Measurements from ENCODE around the gene ANKRD34A. TPM values are rescaled to one million over a fixed set of nuclear protein-coding genes. Genes with fewer than 3 reads are reported as not detected.
A peak's percentile ranks its signal among the peaks of the same experiment; 100 is the strongest.

The ANKRD34A gene
- total and polyA plus RNA-seq, 4 experiments from 2014 or later = 0.60 to 2.1 (median 1.8) TPM; not detected in 1

DNA sequence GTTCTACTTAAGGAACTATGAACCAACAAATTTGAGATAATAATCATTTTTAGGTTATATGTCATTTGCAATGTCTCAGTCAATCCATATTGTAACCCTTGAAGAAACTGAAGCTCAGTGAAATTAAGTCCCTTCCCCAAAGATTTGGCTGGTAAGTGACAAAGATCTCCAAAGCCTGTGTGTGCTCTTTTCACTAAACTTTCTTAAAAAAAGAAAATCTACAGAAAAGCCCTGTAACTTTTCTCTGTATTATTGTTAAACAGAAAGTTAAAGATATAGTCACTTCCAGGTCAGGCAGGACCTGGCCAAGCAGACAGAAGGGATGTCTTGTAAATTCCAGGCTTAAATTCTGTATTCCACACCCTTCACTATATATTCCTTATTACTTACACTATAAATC is 8.0 kb downstream of the ANKRD34A start:
- Histone ChIP-seq H3K9me3 (ENCODE audit: control insufficient read depth in 1 of 2, low read length in 2 of 2) (no peaks in the 10 kb centered on the region), H3K27ac (ENCODE audit: low read depth, low read length) (peak overlapping the region; percentile 81), H3K4me1 (ENCODE audit: insufficient read depth, low read length) (peaks cover 72% of the 10 kb centered on the region), H3K27me3 (ENCODE audit: insufficient read depth, low read length) (no peaks in the 10 kb centered on the region), H3K4me3 (ENCODE audit: low read length in 2 of 2) (peak overlapping the region; percentile 31 to 63), H3K36me3 (ENCODE audit: insufficient read depth, low read length) (no peaks in the 10 kb centered on the region)
- Mint-ChIP-seq H3K4me1 (peaks cover 59 to 87% (median 72%) of the 10 kb centered on the region in 4 donors), H3K4me3 (peak overlapping the region; percentile 89 to 99 (median 96)), H3K36me3 (peaks cover 10 to 19% of the 10 kb centered on the region in 2 donors), H3K27me3 (no peaks in the 10 kb centered on the region), H3K27ac (peak overlapping the region; percentile 89 to 99 (median 97)), H3K9me3 (no peaks in the 10 kb centered on the region)
- intact Hi-C loops (cut with micrococcal nuclease) = loop anchor here (5.0 kb wide), 1 partner anchor 39 kb away; the partner anchor contains the start of gene PEX11B
- DNase-seq = no peak
- ChIA-PET POLR2A (ENCODE audit: partially characterized antibody) (interaction anchor here (1.1 to 17.4 kb wide), 7 partner anchors 13 to 98 kb away, joined by 3 to 444 read pairs (median 49); partner anchors contain the start of genes PEX11B, PIAS3, RBM8A and TXNIP), CTCF (ENCODE audit: partially characterized antibody) (interaction anchor here (2.0 to 3.5 kb wide), 2 partner anchors 23 to 24 kb away, joined by 14 to 30 read pairs; no protein-coding TSS in a partner anchor)

DNA sequence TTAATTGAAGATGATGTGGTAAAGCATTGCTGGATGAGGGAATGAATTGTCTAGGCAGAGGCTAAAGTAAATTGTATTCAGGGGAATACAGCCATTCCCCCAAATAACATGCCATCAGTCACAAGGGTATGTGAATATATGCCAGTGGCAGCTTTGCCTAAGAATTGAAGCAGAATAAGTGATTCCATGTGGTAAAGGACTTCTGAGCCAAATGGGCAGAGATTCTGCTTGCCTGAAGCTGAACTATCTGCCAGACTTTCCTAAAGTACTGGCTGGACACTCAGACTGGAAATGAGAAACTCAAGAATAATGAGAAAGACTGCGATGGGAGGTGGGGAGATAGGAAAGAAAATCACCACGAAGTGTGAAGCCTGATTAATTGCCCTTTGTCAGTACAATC is 8.9 kb downstream of the ANKRD34A start:
- H3K9me3 Mint-ChIP-seq = no peaks in the 10 kb centered on the region
- Histone ChIP-seq H3K9me3 (ENCODE audit: control insufficient read depth in 1 of 2, low read length in 2 of 2) (no peaks in the 10 kb centered on the region), H3K36me3 (ENCODE audit: insufficient read depth, low read length) (no peaks in the 10 kb centered on the region), H3K27ac (ENCODE audit: low read depth, low read length) (peak overlapping the region; percentile 81), H3K4me1 (ENCODE audit: insufficient read depth, low read length) (peaks cover 77% of the 10 kb centered on the region), H3K27me3 (ENCODE audit: insufficient read depth, low read length) (no peaks in the 10 kb centered on the region), H3K4me3 (ENCODE audit: low read length in 2 of 2) (no peak overlapping the region)
- H3K27me3 Mint-ChIP-seq = no peaks in the 10 kb centered on the region
- ChIA-PET POLR2A (ENCODE audit: partially characterized antibody) (interaction anchor here (2.4 to 17.4 kb wide), 5 partner anchors 8 to 38 kb away, joined by 19 to 444 read pairs (median 203); partner anchors contain the start of genes ANKRD34A, PEX11B, POLR3GL and RBM8A), CTCF (ENCODE audit: partially characterized antibody) (interaction anchor here (1.3 to 2.6 kb wide), 2 partner anchors 9 to 28 kb away, joined by 6 to 8 read pairs; partner anchors contain the start of genes ANKRD34A, POLR3GL and RBM8A)
- H3K4me1 Mint-ChIP-seq = peaks cover 63 to 89% (median 77%) of the 10 kb centered on the region in 4 donors
- H3K27ac Mint-ChIP-seq = peak overlapping the region; percentile 5 to 89 (median 72)
- intact Hi-C loops (cut with micrococcal nuclease) = loop anchor here (5.0 kb wide), 1 partner anchor 38 kb away; the partner anchor contains the start of gene PEX11B
- peaks cover 11 to 21% of the 10 kb centered on the region in 2 donors for H3K36me3 Mint-ChIP-seq
- H3K4me3 Mint-ChIP-seq = peak overlapping the region; percentile 5 to 99 (median 94)
- DNase-seq = no peak

DNA sequence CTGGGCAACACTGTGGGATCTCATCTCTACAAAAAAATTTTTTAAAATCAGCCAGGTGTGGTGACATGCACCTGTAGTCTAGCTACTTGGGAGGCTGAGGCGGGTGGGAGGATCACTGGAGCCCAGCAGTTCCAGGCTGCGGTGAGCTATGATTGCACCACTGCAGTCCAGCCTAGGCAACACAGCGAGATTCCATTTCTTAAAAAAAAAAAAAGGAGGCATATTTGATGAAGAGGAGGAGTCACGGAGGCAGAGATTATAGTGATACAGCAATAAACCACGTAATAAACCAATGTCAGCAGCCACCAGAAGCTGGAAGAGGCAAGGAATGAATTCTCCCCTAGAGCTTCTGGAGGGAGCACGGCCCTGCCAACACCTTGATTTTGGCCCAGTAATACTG is 10.5 kb downstream of the ANKRD34A start:
- H3K36me3 ChIP-seq (ENCODE audit: insufficient read depth, low read length) = no peaks in the 10 kb centered on the region
- H3K27ac ChIP-seq (ENCODE audit: low read depth, low read length) = no peak overlapping the region
- peaks cover 61 to 88% (median 76%) of the 10 kb centered on the region in 4 donors for H3K4me1 Mint-ChIP-seq
- H3K27ac Mint-ChIP-seq = peak overlapping the region in 6 of 7 donors; percentile 14 to 89 (median 34)
- H3K36me3 Mint-ChIP-seq = peaks cover 19 to 29% of the 10 kb centered on the region in 2 donors
- CTCF ChIA-PET (ENCODE audit: partially characterized antibody) = interaction anchor here (2.5 to 2.6 kb wide), 2 partner anchors 26 to 108 kb away, joined by 6 to 7 read pairs; partner anchors contain the start of genes NUDT17 and RBM8A
- DNase-seq = no peak
- H3K9me3 ChIP-seq (ENCODE audit: control insufficient read depth in 1 of 2, low read length in 2 of 2) = no peaks in the 10 kb centered on the region
- peaks cover 76% of the 10 kb centered on the region for H3K4me1 ChIP-seq (ENCODE audit: insufficient read depth, low read length)
- no peaks in the 10 kb centered on the region for H3K27me3 ChIP-seq (ENCODE audit: insufficient read depth, low read length)
- no peaks in the 10 kb centered on the region for H3K27me3 Mint-ChIP-seq
- no peak overlapping the region for H3K4me3 ChIP-seq (ENCODE audit: low read length in 2 of 2)
- POLR2A ChIA-PET (ENCODE audit: partially characterized antibody) = interaction anchor here (2.4 to 17.4 kb wide), 3 partner anchors 10 to 40 kb away, joined by 19 to 444 read pairs (median 370); partner anchors contain the start of genes ANKRD34A, POLR3GL, RBM8A and TXNIP
- intact Hi-C loops (cut with micrococcal nuclease) = no loop called here
- H3K4me3 Mint-ChIP-seq = peak overlapping the region in 4 of 8 donors; percentile 7 to 99 (median 56)
- no peaks in the 10 kb centered on the region for H3K9me3 Mint-ChIP-seq

DNA sequence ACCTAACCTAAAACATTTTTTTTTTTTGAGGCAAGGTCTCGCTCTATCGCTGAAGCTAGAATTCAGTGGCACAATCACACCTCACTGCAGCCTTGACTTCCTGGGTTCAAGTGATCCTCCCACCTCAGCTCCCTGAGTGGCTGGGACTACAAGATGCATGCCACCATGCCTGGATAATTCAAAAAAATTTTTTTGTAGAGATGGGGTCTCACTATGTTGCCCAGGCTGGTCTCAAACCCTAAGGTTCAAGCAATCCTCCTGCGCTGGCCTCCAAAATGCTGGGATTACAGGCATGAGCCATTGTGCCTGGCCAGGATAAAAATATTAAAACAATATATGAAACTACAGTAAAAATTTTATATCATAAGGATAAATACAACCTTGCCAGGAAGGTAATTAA is 11.5 kb downstream of the ANKRD34A start:
- CTCF ChIA-PET (ENCODE audit: partially characterized antibody) = interaction anchor here (1.9 to 2.6 kb wide), 3 partner anchors 25 to 107 kb away, joined by 4 to 7 read pairs (median 6); partner anchors contain the start of genes NUDT17 and RBM8A
- no peak overlapping the region for H3K4me3 ChIP-seq (ENCODE audit: low read length in 2 of 2)
- peak overlapping the region in 1 of 7 donors; percentile 33 for H3K27ac Mint-ChIP-seq
- peaks cover 56 to 84% (median 70%) of the 10 kb centered on the region in 4 donors for H3K4me1 Mint-ChIP-seq
- no peaks in the 10 kb centered on the region for H3K27me3 ChIP-seq (ENCODE audit: insufficient read depth, low read length)
- H3K9me3 Mint-ChIP-seq = no peaks in the 10 kb centered on the region
- H3K27ac ChIP-seq (ENCODE audit: low read depth, low read length) = no peak overlapping the region
- no peak for DNase-seq
- no peak overlapping the region for H3K4me3 Mint-ChIP-seq
- no peaks in the 10 kb centered on the region for H3K9me3 ChIP-seq (ENCODE audit: control insufficient read depth in 1 of 2, low read length in 2 of 2)
- POLR2A ChIA-PET (ENCODE audit: partially characterized antibody) = interaction anchor here (1.5 to 17.4 kb wide), 4 partner anchors 9 to 41 kb away, joined by 3 to 444 read pairs (median 187); partner anchors contain the start of genes ANKRD34A, POLR3GL, RBM8A and TXNIP
- intact Hi-C loops (cut with micrococcal nuclease) = no loop called here
- peaks cover 76% of the 10 kb centered on the region for H3K4me1 ChIP-seq (ENCODE audit: insufficient read depth, low read length)
- no peaks in the 10 kb centered on the region for H3K27me3 Mint-ChIP-seq
- H3K36me3 Mint-ChIP-seq = peaks cover 19 to 34% of the 10 kb centered on the region in 2 donors
- no peaks in the 10 kb centered on the region for H3K36me3 ChIP-seq (ENCODE audit: insufficient read depth, low read length)

DNA sequence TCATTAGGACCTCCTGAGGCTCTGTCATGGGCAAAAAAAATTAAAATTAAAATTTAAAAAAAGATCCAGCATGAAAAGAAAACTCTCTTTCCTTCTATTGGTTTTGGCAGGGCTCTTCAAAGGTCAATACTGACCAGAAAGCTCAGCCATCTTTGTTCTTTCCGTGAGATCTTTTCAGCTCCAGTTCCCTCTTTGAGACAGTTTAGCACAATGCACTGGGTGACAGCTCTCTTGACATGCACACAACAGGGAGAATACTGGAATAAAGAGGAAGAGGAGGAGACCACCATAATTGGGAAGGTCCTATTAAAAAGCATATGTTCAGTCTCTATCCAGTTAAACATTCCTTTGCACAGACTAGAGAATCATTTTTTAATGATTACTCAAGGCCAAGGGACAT is 12.8 kb downstream of the ANKRD34A start:
- no peaks in the 10 kb centered on the region for H3K27me3 Mint-ChIP-seq
- no peak overlapping the region for H3K27ac ChIP-seq (ENCODE audit: low read depth, low read length)
- no peaks in the 10 kb centered on the region for H3K9me3 ChIP-seq (ENCODE audit: control insufficient read depth in 1 of 2, low read length in 2 of 2)
- H3K4me1 Mint-ChIP-seq = peaks cover 59 to 83% (median 68%) of the 10 kb centered on the region in 4 donors
- no peaks in the 10 kb centered on the region for H3K9me3 Mint-ChIP-seq
- no peaks in the 10 kb centered on the region for H3K27me3 ChIP-seq (ENCODE audit: insufficient read depth, low read length)
- intact Hi-C loops (cut with micrococcal nuclease) = no loop called here
- no peak for DNase-seq
- peaks cover 76% of the 10 kb centered on the region for H3K4me1 ChIP-seq (ENCODE audit: insufficient read depth, low read length)
- no peak overlapping the region for H3K4me3 ChIP-seq (ENCODE audit: low read length in 2 of 2)
- H3K36me3 ChIP-seq (ENCODE audit: insufficient read depth, low read length) = peaks cover 9% of the 10 kb centered on the region
- ChIA-PET CTCF (ENCODE audit: partially characterized antibody) (interaction anchor here (1.9 kb wide), 1 partner anchor 60 kb away, joined by 4 read pairs; no protein-coding TSS in a partner anchor), POLR2A (ENCODE audit: partially characterized antibody) (interaction anchor here (0.7 to 2.2 kb wide), 4 partner anchors 11 to 33 kb away, joined by 3 to 5 read pairs (median 4); partner anchors contain the start of genes ANKRD34A, PEX11B and POLR3GL)
- H3K36me3 Mint-ChIP-seq = peaks cover 24 to 38% of the 10 kb centered on the region in 2 donors
- peak overlapping the region in 2 of 8 donors; percentile 15 to 32 for H3K4me3 Mint-ChIP-seq
- H3K27ac Mint-ChIP-seq = peak overlapping the region in 5 of 7 donors; percentile 3 to 71 (median 49)

DNA sequence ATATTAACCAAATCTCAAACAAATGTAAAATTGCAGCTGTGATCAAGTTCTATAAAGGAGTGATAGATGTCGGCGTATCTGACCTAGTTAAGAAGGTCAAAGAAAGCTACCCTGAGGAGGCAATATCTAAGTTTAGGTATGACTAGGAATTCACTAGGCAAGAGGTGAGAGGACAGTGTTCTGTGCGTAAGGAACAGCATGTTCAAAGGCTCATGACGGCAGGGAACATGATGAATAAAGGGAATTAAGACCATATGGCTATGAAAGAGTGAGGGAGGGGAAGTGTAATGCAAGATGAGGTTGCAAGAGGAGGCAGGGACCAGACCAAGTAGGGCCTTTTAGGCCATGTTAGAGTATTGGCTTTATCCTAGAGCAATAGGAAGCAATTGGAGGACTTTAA is 15.2 kb downstream of the ANKRD34A start:
- Mint-ChIP-seq H3K4me3 (peak overlapping the region in 2 of 8 donors; percentile 6 to 17), H3K4me1 (peaks cover 44 to 68% (median 50%) of the 10 kb centered on the region in 4 donors), H3K27me3 (no peaks in the 10 kb centered on the region), H3K36me3 (peaks cover 26 to 50% of the 10 kb centered on the region in 2 donors), H3K27ac (peak overlapping the region; percentile 3 to 86 (median 67)), H3K9me3 (no peaks in the 10 kb centered on the region)
- Histone ChIP-seq H3K4me1 (ENCODE audit: insufficient read depth, low read length) (peaks cover 53% of the 10 kb centered on the region), H3K4me3 (ENCODE audit: low read length in 2 of 2) (no peak overlapping the region), H3K9me3 (ENCODE audit: control insufficient read depth in 1 of 2, low read length in 2 of 2) (no peaks in the 10 kb centered on the region), H3K27ac (ENCODE audit: low read depth, low read length) (no peak overlapping the region), H3K27me3 (ENCODE audit: insufficient read depth, low read length) (no peaks in the 10 kb centered on the region), H3K36me3 (ENCODE audit: insufficient read depth, low read length) (peaks cover 12% of the 10 kb centered on the region)
- DNase-seq = no peak
- intact Hi-C loops (cut with micrococcal nuclease) = no loop called here
- ChIA-PET POLR2A (ENCODE audit: partially characterized antibody) (interaction anchor here (1.0 to 3.1 kb wide), 6 partner anchors 12 to 89 kb away, joined by 3 to 9 read pairs (median 5); partner anchors contain the start of genes ANKRD34A, PEX11B, POLR3GL and RBM8A), CTCF (ENCODE audit: partially characterized antibody) (interaction anchor here (1.1 kb wide), 1 partner anchor 8 kb away, joined by 4 read pairs; no protein-coding TSS in a partner anchor)

DNA sequence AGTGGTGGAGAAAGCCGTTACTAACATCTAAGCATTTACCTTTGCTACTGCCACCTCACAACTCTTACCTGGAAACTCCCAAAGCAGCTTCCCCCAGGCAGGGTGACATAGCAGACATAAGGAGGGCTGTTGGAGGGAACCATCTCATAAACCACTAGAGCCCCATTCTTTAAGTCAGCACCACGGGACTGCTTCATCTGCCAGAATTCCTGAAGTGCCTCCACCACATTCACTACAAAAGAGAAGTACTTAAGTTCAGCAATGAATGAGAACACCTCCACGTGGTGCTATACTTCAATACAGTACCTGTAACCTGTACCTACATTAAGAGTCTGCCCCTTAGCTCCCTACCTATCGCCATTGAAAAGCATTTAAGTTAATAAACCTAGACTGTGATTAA is 16.8 kb downstream of the ANKRD34A start:
- no peak overlapping the region for H3K27ac ChIP-seq (ENCODE audit: low read depth, low read length)
- no peaks in the 10 kb centered on the region for H3K9me3 Mint-ChIP-seq
- no peaks in the 10 kb centered on the region for H3K27me3 ChIP-seq (ENCODE audit: insufficient read depth, low read length)
- ChIA-PET CTCF (ENCODE audit: partially characterized antibody) (no interaction called here), POLR2A (ENCODE audit: partially characterized antibody) (interaction anchor here (1.1 to 3.1 kb wide), 2 partner anchors 11 to 16 kb away, joined by 4 to 9 read pairs; partner anchors contain the start of genes ANKRD34A, LIX1L and POLR3GL)
- DNase-seq = no peak
- peaks cover 34 to 63% of the 10 kb centered on the region in 2 donors for H3K36me3 Mint-ChIP-seq
- H3K4me3 ChIP-seq (ENCODE audit: low read length in 2 of 2) = no peak overlapping the region
- peaks cover 43% of the 10 kb centered on the region for H3K4me1 ChIP-seq (ENCODE audit: insufficient read depth, low read length)
- no peaks in the 10 kb centered on the region for H3K27me3 Mint-ChIP-seq
- peaks cover 34 to 61% (median 38%) of the 10 kb centered on the region in 4 donors for H3K4me1 Mint-ChIP-seq
- intact Hi-C loops (cut with micrococcal nuclease) = no loop called here
- no peak overlapping the region for H3K4me3 Mint-ChIP-seq
- peak overlapping the region in 2 of 7 donors; percentile 46 to 55 for H3K27ac Mint-ChIP-seq
- no peaks in the 10 kb centered on the region for H3K9me3 ChIP-seq (ENCODE audit: control insufficient read depth in 1 of 2, low read length in 2 of 2)
- H3K36me3 ChIP-seq (ENCODE audit: insufficient read depth, low read length) = peaks cover 23% of the 10 kb centered on the region
